Duodenal mucosa (tissue), 2 donors: Measurements from ENCODE around the gene MYO3A.
"Not testable (repeated sequence)": the region's sequence is repeated elsewhere in the genome, so short reads cannot be mapped to it uniquely, and the experiment has no call there.

Source experiments
- H3K27ac ChIP-seq: one replicate; pipeline ENCODE4 v1.7.0; 2013; ENCODE audit warnings: low read depth, low read length
- H3K27me3 ChIP-seq, 2 donors: one replicate each; pipeline ENCODE4 v1.7.0; 2013; ENCODE audit warnings: low read length in 2 of 2, control low read depth in 1 of 2; ENCODE audit not compliant: insufficient read depth in 2 of 2, control insufficient read depth in 1 of 2
- H3K36me3 ChIP-seq, 2 donors: one replicate each; pipeline ENCODE4 v1.7.0; 2013; ENCODE audit warnings: low read length in 2 of 2, control low read depth in 1 of 2; ENCODE audit not compliant: insufficient read depth in 2 of 2, control insufficient read depth in 1 of 2
- H3K4me1 ChIP-seq, 2 donors: one replicate each; pipeline ENCODE4 v1.7.0; 2013; ENCODE audit warnings: low read length in 2 of 2, control low read depth in 1 of 2; ENCODE audit not compliant: insufficient read depth in 2 of 2, control insufficient read depth in 1 of 2
- H3K4me3 ChIP-seq, 2 donors: one replicate each; pipeline ENCODE4 v1.7.0; 2013; ENCODE audit warnings: low read length in 2 of 2, low read depth in 1 of 2
- H3K9ac ChIP-seq, 2 donors: one replicate each; pipeline ENCODE4 v1.7.0; 2013; ENCODE audit warnings: low read length in 2 of 2, low read depth in 1 of 2
- H3K9me3 ChIP-seq, 2 donors: one replicate each; pipeline ENCODE4 v1.7.0; 2013; ENCODE audit warnings: low read length in 2 of 2, control low read depth in 1 of 2; ENCODE audit not compliant: control insufficient read depth in 1 of 2

The MYO3A gene

GRCh38 chr10:26097549-26097948 lies 163.5 kb downstream of the MYO3A start:
- not testable (repeated sequence) for H3K36me3 ChIP-seq, H3K9me3 ChIP-seq, H3K9ac ChIP-seq, H3K27me3 ChIP-seq, H3K4me3 ChIP-seq, H3K4me1 ChIP-seq, H3K27ac ChIP-seq

GRCh38 chr10:26112532-26112931 lies 178.5 kb downstream of the MYO3A start:
- H3K36me3 ChIP-seq = no peaks in the 10 kb centered on the region
- no peaks in the 10 kb centered on the region for H3K4me1 ChIP-seq
- no peaks in the 10 kb centered on the region for H3K27me3 ChIP-seq
- no peak overlapping the region for H3K9ac ChIP-seq
- H3K9me3 ChIP-seq = no peaks in the 10 kb centered on the region
- no peak overlapping the region for H3K27ac ChIP-seq
- no peak overlapping the region for H3K4me3 ChIP-seq

GRCh38 chr10:26138613-26139012 lies 204.6 kb downstream of the MYO3A start:
- Histone ChIP-seq H3K4me3 (no peak overlapping the region), H3K36me3 (no peaks in the 10 kb centered on the region), H3K4me1 (no peaks in the 10 kb centered on the region), H3K27me3 (no peaks in the 10 kb centered on the region), H3K9me3 (peaks cover 0 to 3% of the 10 kb centered on the region in 2 donors), H3K27ac (no peak overlapping the region), H3K9ac (no peak overlapping the region)

GRCh38 chr10:26156019-26156418 lies 222.0 kb downstream of the MYO3A start:
- Histone ChIP-seq H3K36me3 (no peaks in the 10 kb centered on the region), H3K4me3 (no peak overlapping the region), H3K27ac (no peak overlapping the region), H3K9me3 (no peaks in the 10 kb centered on the region), H3K9ac (no peak overlapping the region), H3K27me3 (no peaks in the 10 kb centered on the region), H3K4me1 (no peaks in the 10 kb centered on the region)

GRCh38 chr10:26157734-26158133 lies 223.7 kb downstream of the MYO3A start:
- no peaks in the 10 kb centered on the region for H3K27me3 ChIP-seq
- no peaks in the 10 kb centered on the region for H3K4me1 ChIP-seq
- no peak overlapping the region for H3K9ac ChIP-seq
- no peaks in the 10 kb centered on the region for H3K9me3 ChIP-seq
- no peaks in the 10 kb centered on the region for H3K36me3 ChIP-seq
- no peak overlapping the region for H3K27ac ChIP-seq
- H3K4me3 ChIP-seq = no peak overlapping the region

GRCh38 chr10:26169466-26169865 lies 235.4 kb downstream of the MYO3A start:
- no peaks in the 10 kb centered on the region for H3K27me3 ChIP-seq
- H3K27ac ChIP-seq = no peak overlapping the region
- H3K9me3 ChIP-seq = no peaks in the 10 kb centered on the region
- no peaks in the 10 kb centered on the region for H3K4me1 ChIP-seq
- H3K9ac ChIP-seq = no peak overlapping the region
- H3K4me3 ChIP-seq = no peak overlapping the region
- H3K36me3 ChIP-seq = no peaks in the 10 kb centered on the region

- no peaks in the 10 kb centered on the region for H3K4me1 ChIP-seq
- no peak overlapping the region for H3K9ac ChIP-seq
- no peaks in the 10 kb centered on the region for H3K27me3 ChIP-seq
- no peak overlapping the region for H3K27ac ChIP-seq
- no peaks in the 10 kb centered on the region for H3K36me3 ChIP-seq
- no peaks in the 10 kb centered on the region for H3K9me3 ChIP-seq
- no peak overlapping the region for H3K4me3 ChIP-seq
These were observed 238.1 kb downstream of the MYO3A start for GRCh38 chr10:26172131-26172530.

- H3K27me3 ChIP-seq = no peaks in the 10 kb centered on the region
- no peak overlapping the region for H3K9ac ChIP-seq
- H3K4me3 ChIP-seq = no peak overlapping the region
- no peaks in the 10 kb centered on the region for H3K4me1 ChIP-seq
- no peak overlapping the region for H3K27ac ChIP-seq
- H3K9me3 ChIP-seq = no peaks in the 10 kb centered on the region
- no peaks in the 10 kb centered on the region for H3K36me3 ChIP-seq
These were observed 239.8 kb downstream of the MYO3A start for GRCh38 chr10:26173837-26174236.

- no peak overlapping the region for H3K4me3 ChIP-seq
- H3K27me3 ChIP-seq = no peaks in the 10 kb centered on the region
- no peak overlapping the region for H3K9ac ChIP-seq
- no peaks in the 10 kb centered on the region for H3K9me3 ChIP-seq
- no peaks in the 10 kb centered on the region for H3K4me1 ChIP-seq
- no peak overlapping the region for H3K27ac ChIP-seq
- no peaks in the 10 kb centered on the region for H3K36me3 ChIP-seq
These were observed 243.3 kb downstream of the MYO3A start for GRCh38 chr10:26177341-26177740.

GRCh38 chr10:26194275-26194674 lies 260.2 kb downstream of the MYO3A start:
- Histone ChIP-seq H3K4me1 (no peaks in the 10 kb centered on the region), H3K27me3 (no peaks in the 10 kb centered on the region), H3K9ac (no peak overlapping the region), H3K4me3 (no peak overlapping the region), H3K36me3 (no peaks in the 10 kb centered on the region), H3K9me3 (no peaks in the 10 kb centered on the region), H3K27ac (no peak overlapping the region)

- no peak overlapping the region for H3K9ac ChIP-seq
- no peaks in the 10 kb centered on the region for H3K9me3 ChIP-seq
- H3K27me3 ChIP-seq = no peaks in the 10 kb centered on the region
- H3K4me3 ChIP-seq = no peak overlapping the region
- no peaks in the 10 kb centered on the region for H3K4me1 ChIP-seq
- H3K27ac ChIP-seq = no peak overlapping the region
- no peaks in the 10 kb centered on the region for H3K36me3 ChIP-seq
These were observed 263.2 kb downstream of the MYO3A start for GRCh38 chr10:26197248-26197647.
